ENCODE results near the gene SDHAF1. TPM values are rescaled to one million over a fixed set of nuclear protein-coding genes. Genes with fewer than 3 reads are reported as not detected.
"Not testable (repeated sequence)": the region's sequence is repeated elsewhere in the genome, so short reads cannot be mapped to it uniquely, and the experiment has no call there.

The SDHAF1 gene
- total and polyA plus RNA-seq, 2 of the 8 experiments (the other 6 are each of a cell fraction or from before 2014, with no cell fraction given) = 16.0 to 21.3 TPM

DNA sequence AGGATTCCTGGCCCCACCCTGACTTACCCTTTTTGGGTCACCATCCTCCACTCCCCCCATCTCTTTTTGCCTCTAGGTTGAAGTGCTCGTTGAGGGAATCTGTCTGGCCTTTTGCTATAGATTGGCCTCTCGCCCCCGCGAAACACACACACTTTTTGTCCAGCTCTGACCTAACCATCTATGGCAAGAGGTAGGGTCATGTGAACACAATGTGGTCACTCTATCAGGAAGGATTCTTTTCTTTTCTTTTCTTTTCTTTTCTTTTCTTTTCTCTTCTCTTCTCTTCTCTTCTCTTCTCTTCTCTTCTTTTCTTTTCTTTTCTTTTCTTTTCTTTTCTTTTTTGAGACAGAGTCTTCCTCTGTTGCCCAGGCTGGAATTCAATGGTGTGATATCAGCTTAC lies 14.0 kb upstream of the SDHAF1 start:
- H2BK12ac ChIP-seq (ENCODE audit: low read depth, low read length); H2BK5ac ChIP-seq (ENCODE audit: low read depth, low read length); H2AK5ac ChIP-seq (ENCODE audit: low read depth, low read length); H4K8ac ChIP-seq (ENCODE audit: extremely low read depth, insufficient read depth, low read length); H3K4ac ChIP-seq (replicated peaks; ENCODE audit: insufficient read length, low read depth, low read length); H3K9ac ChIP-seq (replicated peaks in 1 of 4; ENCODE audit: extremely low read depth in 1 of 4, low read depth in 3 of 4, low read length in 3 of 4); H3K23me2 ChIP-seq (ENCODE audit: low read depth, low read length); H4K5ac ChIP-seq (ENCODE audit: insufficient read length, low read depth, low read length); H3K4me1 ChIP-seq (replicated peaks in 1 of 4; ENCODE audit: control insufficient read depth in 3 of 4, insufficient read depth in 4 of 4, low read length in 3 of 4); H3K9me3 ChIP-seq (ENCODE audit: insufficient read depth in 2 of 2, low read depth in 1 of 2, low read length in 1 of 2); POLR2A ChIA-PET (ENCODE audit: partially characterized antibody); H2AFZ ChIP-seq (ENCODE audit: low read length); H3K23ac ChIP-seq (ENCODE audit: insufficient read length); H3K18ac ChIP-seq (ENCODE audit: extremely low read depth, low read length); DNase-seq (ENCODE audit: low read depth in 1 of 2, low spot score in 2 of 2); H3K27ac ChIP-seq (ENCODE audit: low read depth, low read length); H3K79me2 ChIP-seq (ENCODE audit: control insufficient read depth in 1 of 2, insufficient read depth in 2 of 2, low read length in 2 of 2); H4K20me1 ChIP-seq (replicated peaks in 1 of 2; ENCODE audit: control insufficient read depth in 1 of 2, insufficient read depth in 2 of 2, low read length in 2 of 2); H3K79me1 ChIP-seq (ENCODE audit: low read depth, low read length); H2BK20ac ChIP-seq (ENCODE audit: low read length); H3K4me2 ChIP-seq (ENCODE audit: insufficient read depth in 1 of 2, low read depth in 2 of 2, low read length in 2 of 2); H3K56ac ChIP-seq (replicated peaks; ENCODE audit: insufficient read length, low read depth, low read length); FAIRE-seq; H2BK120ac ChIP-seq (replicated peaks; ENCODE audit: low read depth, low read length); H3K4me3 ChIP-seq (ENCODE audit: extremely low read depth in 1 of 4, insufficient read depth in 2 of 4, low read depth in 3 of 4, low read length in 4 of 4); H3K36me3 ChIP-seq (ENCODE audit: control insufficient read depth in 2 of 4, insufficient read depth in 4 of 4, low read length in 3 of 4); H4K91ac ChIP-seq (replicated peaks; ENCODE audit: insufficient read length, low read length); H3K14ac ChIP-seq (ENCODE audit: insufficient read length); H2BK15ac ChIP-seq (ENCODE audit: low read length): not testable (repeated sequence)
- 91% methylated on average over 4 of the region's 4 CpGs; no CpG with 5 or more reads in 1 of the 2 experiments for WGBS, 2 experiments (ENCODE audit: extremely low coverage in 1 of 2, insufficient coverage in 1 of 2, insufficient read length in 1 of 2, insufficient replicate concordance in 2 of 2, low coverage in 1 of 2, low lambda C conversion rate in 2 of 2, missing lambda C conversion rate in 1 of 2)
- peaks cover 0 to 11% (median 8%) of the 10 kb centered on the region in 4 experiments; a peak in 4 of 7 replicates for H3K27me3 ChIP-seq (replicated peaks in 1 of 4; ENCODE audit: control insufficient read depth in 3 of 4, extremely low read depth in 1 of 4, insufficient read depth in 3 of 4, low read length in 3 of 4)
- CTCF ChIA-PET (ENCODE audit: partially characterized antibody) = interaction anchor here (1.0 to 1.5 kb wide), 2 partner anchors 13 to 34 kb away, joined by 3 to 4 read pairs; no protein-coding TSS in a partner anchor

Measured in H1 (cell line).